GM21737 (cell line): ENCODE data around the gene PSMD6.

ENCODE experiments used
- ATAC-seq: cut with Tn5 transposase; IDR thresholded peaks from one replicate; pipeline ENCODE4 v1.9.1; 2021; ENCODE audit warnings: mild to moderate bottlenecking, moderate library complexity; ENCODE audit not compliant: unreplicated experiment

Gene PSMD6

DNA sequence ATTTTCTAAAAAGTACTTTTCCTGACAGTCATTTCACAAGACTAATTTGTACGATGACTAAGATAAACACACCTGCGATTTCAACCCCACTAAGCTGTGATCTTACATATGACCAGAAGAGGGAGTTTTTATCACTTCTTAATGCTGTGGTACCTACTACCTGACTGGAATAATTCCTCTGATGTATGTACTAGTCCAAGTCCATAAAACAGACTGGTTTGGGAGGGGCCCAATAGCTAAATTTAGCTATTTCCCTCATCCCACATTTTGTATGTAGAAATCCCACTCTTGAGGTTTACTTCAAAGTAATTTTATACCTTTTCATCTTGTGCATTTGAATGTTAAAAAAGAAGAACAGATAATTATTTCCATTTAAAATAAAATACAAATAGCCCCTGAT lies 61.4 kb downstream of the PSMD6 start:
- peak; percentile 76 for ATAC-seq
